ENCODE measurements around the gene ARHGEF33.

The ARHGEF33 gene

GRCh38 chr2:39023649-39024048 is 134.0 kb downstream of the ARHGEF33 start:
- no peak for TF ChIP-seq CTCF (conservative IDR thresholded peaks at IDR 0.05; ENCODE audit: low read depth, low read length)
- DNase-seq (ENCODE audit: low read depth) = no peak
- no peak overlapping the region for H3K4me3 ChIP-seq (ENCODE audit: low read length)

- no peak for DNase-seq (ENCODE audit: low read depth)
- H3K4me3 ChIP-seq (ENCODE audit: low read length) = no peak overlapping the region
- no peak for TF ChIP-seq CTCF (conservative IDR thresholded peaks at IDR 0.05; ENCODE audit: low read depth, low read length)
These were observed 135.2 kb downstream of the ARHGEF33 start for GRCh38 chr2:39024833-39025232.
